WTC11 (cell line): ENCODE results near the gene RNF31. TPM values are rescaled to one million over a fixed set of nuclear protein-coding genes. Genes with fewer than 3 reads are reported as not detected.

Source experiments
- ARID4B ChIP-seq: sonication (generic); formaldehyde crosslinking; IDR thresholded peaks from 2 replicates; pipeline ENCODE4 v1.8.0; 2023; ENCODE audit warnings: missing genetic modification reagents, mild to moderate bottlenecking, borderline replicate concordance
- ATF3 ChIP-seq: sonication (generic); formaldehyde crosslinking; conservative IDR thresholded peaks from 2 replicates; pipeline ENCODE4 v1.8.1; 2022; ENCODE audit warnings: mild to moderate bottlenecking, missing genetic modification reagents
- CREB1 ChIP-seq: sonication (generic); formaldehyde crosslinking; IDR thresholded peaks from 2 replicates; pipeline ENCODE4 v1.8.0; 2023; ENCODE audit warnings: mild to moderate bottlenecking, missing genetic modification reagents
- CREM ChIP-seq: sonication (generic); formaldehyde crosslinking; IDR thresholded peaks from 2 replicates; pipeline ENCODE4 v1.8.1; 2022; ENCODE audit warnings: mild to moderate bottlenecking, missing genetic modification reagents, moderate library complexity
- EMX1 ChIP-seq: fragments of 250-450 bp; sonication (Bioruptor Pico); IDR thresholded peaks from 2 replicates; pipeline ENCODE4 v1.8.0; 2021; ENCODE audit warnings: mild to moderate bottlenecking
- ETV6 ChIP-seq: sonication (generic); formaldehyde crosslinking; IDR thresholded peaks from 2 replicates; pipeline ENCODE4 v1.8.1; 2022; ENCODE audit warnings: mild to moderate bottlenecking, missing genetic modification reagents
- GRHL2 ChIP-seq: fragments of 250-450 bp; sonication (Bioruptor Pico); IDR thresholded peaks from 2 replicates; pipeline ENCODE4 v1.8.0; 2022; ENCODE audit warnings: mild to moderate bottlenecking, moderate library complexity; ENCODE audit not compliant: insufficient replicate concordance, severe bottlenecking
- JUN ChIP-seq: sonication (generic); formaldehyde crosslinking; IDR thresholded peaks from 2 replicates; pipeline ENCODE4 v1.8.0; 2023; ENCODE audit warnings: mild to moderate bottlenecking, missing genetic modification reagents
- KAT7 ChIP-seq: sonication (generic); formaldehyde crosslinking; IDR thresholded peaks from 2 replicates; pipeline ENCODE4 v1.8.1; 2023; ENCODE audit warnings: missing genetic modification reagents, mild to moderate bottlenecking, borderline replicate concordance
- MAX ChIP-seq: sonication (generic); formaldehyde crosslinking; IDR thresholded peaks from 2 replicates; pipeline ENCODE4 v1.8.0; 2022; ENCODE audit warnings: mild to moderate bottlenecking, missing genetic modification reagents
- MLX ChIP-seq: sonication (generic); formaldehyde crosslinking; IDR thresholded peaks from 2 replicates; pipeline ENCODE4 v1.8.1; 2023; ENCODE audit warnings: mild to moderate bottlenecking, missing genetic modification reagents, moderate library complexity
- MXD4 ChIP-seq: fragments of 250-450 bp; sonication (Bioruptor Pico); IDR thresholded peaks from 2 replicates; pipeline ENCODE4 v1.8.0; 2021; ENCODE audit warnings: mild to moderate bottlenecking, moderate library complexity, borderline replicate concordance
- MYBL2 ChIP-seq: sonication (generic); formaldehyde crosslinking; IDR thresholded peaks from 2 replicates; pipeline ENCODE4 v1.8.1; 2023; ENCODE audit warnings: mild to moderate bottlenecking, moderate library complexity, missing genetic modification reagents
- NFYB ChIP-seq: sonication (generic); formaldehyde crosslinking; conservative IDR thresholded peaks from 2 replicates; pipeline ENCODE4 v1.8.0; 2022; ENCODE audit warnings: low read depth, missing genetic modification reagents
- NR3C1 ChIP-seq: sonication (generic); formaldehyde crosslinking; conservative IDR thresholded peaks from 2 replicates; pipeline ENCODE4 v1.8.1; 2023; ENCODE audit warnings: low read depth, mild to moderate bottlenecking, missing genetic modification reagents
- PRRX2 ChIP-seq: fragments of 250-450 bp; sonication (Bioruptor Pico); IDR thresholded peaks from 2 replicates; pipeline ENCODE4 v1.8.0; 2021; ENCODE audit warnings: mild to moderate bottlenecking
- SMAD3 ChIP-seq: sonication (generic); formaldehyde crosslinking; IDR thresholded peaks from 2 replicates; pipeline ENCODE4 v1.8.0; 2022; ENCODE audit warnings: missing genetic modification reagents, mild to moderate bottlenecking, borderline replicate concordance
- SOX15 ChIP-seq: fragments of 250-450 bp; sonication (Bioruptor Pico); IDR thresholded peaks from 2 replicates; pipeline ENCODE4 v1.9.0; 2021; ENCODE audit warnings: mild to moderate bottlenecking
- SP1 ChIP-seq: sonication (generic); formaldehyde crosslinking; conservative IDR thresholded peaks from 2 replicates; pipeline ENCODE4 v1.8.1; 2022; ENCODE audit warnings: missing genetic modification reagents
- USF2 ChIP-seq: sonication (generic); formaldehyde crosslinking; IDR thresholded peaks from 2 replicates; pipeline ENCODE4 v1.8.1; 2023; ENCODE audit warnings: mild to moderate bottlenecking, missing genetic modification reagents, moderate library complexity
- ZBTB21 ChIP-seq: sonication (generic); formaldehyde crosslinking; IDR thresholded peaks from 2 replicates; pipeline ENCODE4 v1.8.1; 2023; ENCODE audit warnings: mild to moderate bottlenecking, missing genetic modification reagents, borderline replicate concordance
- ZNF219 ChIP-seq: sonication (generic); formaldehyde crosslinking; IDR thresholded peaks from 2 replicates; pipeline ENCODE4 v1.8.0; 2023; ENCODE audit warnings: missing genetic modification reagents, mild to moderate bottlenecking, borderline replicate concordance
- ZNF232 ChIP-seq: sonication (generic); formaldehyde crosslinking; IDR thresholded peaks from 2 replicates; pipeline ENCODE4 v1.8.0; 2022; ENCODE audit warnings: mild to moderate bottlenecking, missing genetic modification reagents
- ZNF317 ChIP-seq: sonication (generic); formaldehyde crosslinking; IDR thresholded peaks from 2 replicates; pipeline ENCODE4 v1.8.1; 2023; ENCODE audit warnings: low read depth, mild to moderate bottlenecking, moderate library complexity, missing genetic modification reagents, borderline replicate concordance
- ZNF416 ChIP-seq: fragments of 250-450 bp; sonication (Bioruptor Pico); IDR thresholded peaks from 2 replicates; pipeline ENCODE4 v1.9.0; 2021; ENCODE audit warnings: mild to moderate bottlenecking, inconsistent platforms
- total RNA-seq: library from RNA; stranded (reverse); gene quantifications from 3 replicates; pipeline ENCODE4 v1.2.3, GENCODE V29; 2021
- TF ChIP-seq, protein P1 (sequence below): sonication (generic); formaldehyde crosslinking; IDR thresholded peaks from 2 replicates; pipeline ENCODE4 v1.8.0; 2022; ENCODE audit warnings: mild to moderate bottlenecking, missing genetic modification reagents
- TF ChIP-seq, protein P2 (sequence below): fragments of 250-450 bp; sonication (Bioruptor Pico); IDR thresholded peaks from 2 replicates; pipeline ENCODE4 v2.1.2; 2022; ENCODE audit warnings: mild to moderate bottlenecking, moderate library complexity
- TF ChIP-seq, protein P3 (sequence below): sonication (generic); formaldehyde crosslinking; IDR thresholded peaks from 2 replicates; pipeline ENCODE4 v1.8.1; 2022; ENCODE audit warnings: missing genetic modification reagents, borderline replicate concordance

RNF31 gene
- total RNA-seq, 1 experiment from 2014 or later = 86.2 TPM

- TF ChIP-seq USF2 = peak; percentile 89
- no peak for TF ChIP-seq NR3C1 (CRISPR knock-in tag)
- TF ChIP-seq ATF3 (CRISPR knock-in tag) = 0 out of 2 replicates have a peak, but pooled peaks have one; percentile 34
- peak; percentile 73; the same call in 1 of the 2 replicates for TF ChIP-seq MAX (CRISPR knock-in tag)
- TF ChIP-seq ETV6 (CRISPR knock-in tag) = peak; percentile 18; the same call in 1 of the 2 replicates
- TF ChIP-seq NFYB = peak; percentile 90
- TF ChIP-seq PRRX2 (CRISPR knock-in tag) = no peak
- peak; percentile 61 for TF ChIP-seq CREM (CRISPR knock-in tag)
- TF ChIP-seq MXD4 (CRISPR knock-in tag) = no peak
- TF ChIP-seq ZNF416 (CRISPR knock-in tag) = 0 out of 2 replicates have a peak, but pooled peaks have one; percentile 31
- TF ChIP-seq KAT7 (CRISPR knock-in tag) = no peak
- TF ChIP-seq, protein P1, sequence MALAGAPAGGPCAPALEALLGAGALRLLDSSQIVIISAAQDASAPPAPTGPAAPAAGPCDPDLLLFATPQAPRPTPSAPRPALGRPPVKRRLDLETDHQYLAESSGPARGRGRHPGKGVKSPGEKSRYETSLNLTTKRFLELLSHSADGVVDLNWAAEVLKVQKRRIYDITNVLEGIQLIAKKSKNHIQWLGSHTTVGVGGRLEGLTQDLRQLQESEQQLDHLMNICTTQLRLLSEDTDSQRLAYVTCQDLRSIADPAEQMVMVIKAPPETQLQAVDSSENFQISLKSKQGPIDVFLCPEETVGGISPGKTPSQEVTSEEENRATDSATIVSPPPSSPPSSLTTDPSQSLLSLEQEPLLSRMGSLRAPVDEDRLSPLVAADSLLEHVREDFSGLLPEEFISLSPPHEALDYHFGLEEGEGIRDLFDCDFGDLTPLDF (CRISPR knock-in tag) = no peak
- TF ChIP-seq, protein P2, sequence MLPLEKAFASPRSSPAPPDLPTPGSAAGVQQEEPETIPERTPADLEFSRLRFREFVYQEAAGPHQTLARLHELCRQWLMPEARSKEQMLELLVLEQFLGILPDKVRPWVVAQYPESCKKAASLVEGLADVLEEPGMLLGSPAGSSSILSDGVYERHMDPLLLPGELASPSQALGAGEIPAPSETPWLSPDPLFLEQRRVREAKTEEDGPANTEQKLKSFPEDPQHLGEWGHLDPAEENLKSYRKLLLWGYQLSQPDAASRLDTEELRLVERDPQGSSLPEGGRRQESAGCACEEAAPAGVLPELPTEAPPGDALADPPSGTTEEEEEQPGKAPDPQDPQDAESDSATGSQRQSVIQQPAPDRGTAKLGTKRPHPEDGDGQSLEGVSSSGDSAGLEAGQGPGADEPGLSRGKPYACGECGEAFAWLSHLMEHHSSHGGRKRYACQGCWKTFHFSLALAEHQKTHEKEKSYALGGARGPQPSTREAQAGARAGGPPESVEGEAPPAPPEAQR (CRISPR knock-in tag) = no peak
- peak; percentile 55; the same call in 1 of the 2 replicates for TF ChIP-seq ZBTB21 (CRISPR knock-in tag)
- TF ChIP-seq GRHL2 (CRISPR knock-in tag) = no peak
- TF ChIP-seq ARID4B (CRISPR knock-in tag) = no peak; the same call in 1 of the 2 replicates
- TF ChIP-seq MYBL2 = peak; percentile 98
- peak; percentile 51; the same call in 1 of the 2 replicates for TF ChIP-seq ZNF219 (CRISPR knock-in tag)
- peak; percentile 68 for TF ChIP-seq SP1 (CRISPR knock-in tag)
- 0 out of 2 replicates have a peak, but pooled peaks have one; percentile 3 for TF ChIP-seq SMAD3
- TF ChIP-seq ZNF317 (CRISPR knock-in tag) = no peak
- peak; percentile 81; the same call in 1 of the 2 replicates for TF ChIP-seq EMX1
- peak; percentile 68; the same call in 1 of the 2 replicates for TF ChIP-seq JUN (CRISPR knock-in tag)
- no peak; the same call in 1 of the 2 replicates for TF ChIP-seq ZNF232 (CRISPR knock-in tag)
- no peak for TF ChIP-seq SOX15
- TF ChIP-seq MLX (CRISPR knock-in tag) = no peak
- TF ChIP-seq CREB1 (CRISPR knock-in tag) = 0 out of 2 replicates have a peak, but pooled peaks have one; percentile 9
- TF ChIP-seq, protein P3, sequence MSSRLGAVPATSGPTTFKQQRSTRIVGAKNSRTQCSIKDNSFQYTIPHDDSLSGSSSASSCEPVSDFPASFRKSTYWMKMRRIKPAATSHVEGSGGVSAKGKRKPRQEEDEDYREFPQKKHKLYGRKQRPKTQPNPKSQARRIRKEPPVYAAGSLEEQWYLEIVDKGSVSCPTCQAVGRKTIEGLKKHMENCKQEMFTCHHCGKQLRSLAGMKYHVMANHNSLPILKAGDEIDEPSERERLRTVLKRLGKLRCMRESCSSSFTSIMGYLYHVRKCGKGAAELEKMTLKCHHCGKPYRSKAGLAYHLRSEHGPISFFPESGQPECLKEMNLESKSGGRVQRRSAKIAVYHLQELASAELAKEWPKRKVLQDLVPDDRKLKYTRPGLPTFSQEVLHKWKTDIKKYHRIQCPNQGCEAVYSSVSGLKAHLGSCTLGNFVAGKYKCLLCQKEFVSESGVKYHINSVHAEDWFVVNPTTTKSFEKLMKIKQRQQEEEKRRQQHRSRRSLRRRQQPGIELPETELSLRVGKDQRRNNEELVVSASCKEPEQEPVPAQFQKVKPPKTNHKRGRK = no peak
These were observed 6.0 kb upstream of the RNF31 start, which contains the start of gene EMC9 (continued) for GRCh38 chr14:24141097-24141880.
